A549 treated with Hydrocortisone at 1 μM for 4 hours (cell line): ENCODE results near the gene GDPD4. TPM values are rescaled to one million over a fixed set of nuclear protein-coding genes. Genes with fewer than 3 reads are reported as not detected.

Experiments
- total RNA-seq: library from RNA; stranded (reverse); fragments of 200-300 nt; extraction: Qiagen RNA extraction; gene quantifications from 5 replicates; pipeline ENCODE4 v1.2.3, GENCODE V29; 2022

GDPD4 gene, protein sequence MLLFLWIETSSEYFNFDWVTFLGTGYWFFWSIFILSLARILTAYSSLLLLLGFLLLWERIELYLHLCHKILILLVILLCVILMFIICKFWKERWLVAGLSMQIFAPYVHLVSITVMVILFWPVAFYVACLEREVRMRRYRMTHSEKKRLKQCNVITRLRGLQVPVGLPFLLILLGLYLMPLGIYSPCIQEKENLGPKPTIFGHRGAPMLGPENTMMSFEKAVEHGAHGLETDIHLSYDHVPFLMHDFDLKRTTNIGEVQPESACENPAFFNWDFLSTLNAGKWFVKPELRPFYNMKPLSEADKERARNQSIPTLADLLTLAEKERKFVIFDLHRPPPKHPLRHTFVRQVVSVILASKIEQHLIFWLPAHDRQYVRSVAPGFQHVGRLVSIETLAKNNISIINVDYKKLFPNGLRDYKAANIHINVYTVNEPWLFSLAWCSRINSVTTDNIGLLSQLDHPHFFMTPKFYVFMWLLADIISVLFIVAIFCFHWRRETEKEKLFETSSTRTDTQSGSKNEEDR
- total RNA-seq = not detected in 5 replicates

DNA sequence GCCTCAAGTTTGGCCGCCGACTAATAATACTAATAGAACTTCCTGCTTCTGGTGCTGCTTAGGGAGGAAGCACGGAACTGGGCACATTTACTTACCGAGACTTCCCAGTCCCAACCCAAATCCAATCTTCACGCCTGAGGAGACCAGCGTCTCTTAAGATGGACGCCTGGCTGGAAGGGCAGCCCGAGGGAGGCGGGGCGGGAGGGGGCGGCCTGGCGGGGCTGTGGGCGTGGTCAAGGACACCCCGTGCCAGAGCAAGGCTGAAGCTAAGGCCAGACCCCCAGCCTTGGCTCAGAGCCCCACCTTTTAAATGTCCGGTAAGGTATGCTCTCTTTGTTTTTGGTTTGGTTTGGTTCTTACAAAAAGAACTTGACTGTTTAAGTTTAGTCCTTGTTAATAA, at the start of gene GDPD4:
Gene GDPD4, minus strand, starts transcription at position 177 of the 400 bp plus-strand sequence. CDS start 16,549 bp downstream, outside the sequence.

Other genes with a start within 250 kb of the GDPD4 start
- 7.1 to 8.7 TPM (median 8.0 TPM) in 5 replicates for gene CAPN5, start 234.7 kb downstream of the GDPD4 start, total RNA-seq
- not detected in 5 replicates for gene OMP, start 198.8 kb downstream of the GDPD4 start, total RNA-seq
- gene MYO7A, start 173.4 kb downstream of the GDPD4 start, total RNA-seq = 1.2 to 1.4 TPM (median 1.3 TPM) in 5 replicates
- gene PAK1, start 172.4 kb upstream of the GDPD4 start, total RNA-seq = 19.5 to 24.2 TPM (median 22.3 TPM) in 5 replicates